IMR-90 (cell line): Measurements from ENCODE around the gene ZBTB9.

Source experiments
- BHLHE40 ChIP-seq: fragments of 150-350 bp; IDR thresholded peaks from 2 replicates; pipeline ENCODE4 v1.6.1; 2016; ENCODE audit warnings: mild to moderate bottlenecking, low read depth, low read length
- CEBPB ChIP-seq: IDR thresholded peaks from 2 replicates; pipeline ENCODE4 v1.6.1; 2012; ENCODE audit warnings: low read depth, low read length, improper control_type of control experiment
- CHD1 ChIP-seq: IDR thresholded peaks from 2 replicates; pipeline ENCODE4 v1.6.1; 2012; ENCODE audit warnings: low read depth, low read length, improper control_type of control experiment
- FOS ChIP-seq: fragments of 150-350 bp; IDR thresholded peaks from 2 replicates; pipeline ENCODE4 v1.6.1; 2016; ENCODE audit warnings: low read depth, low read length
- MAZ ChIP-seq: IDR thresholded peaks from 2 replicates; pipeline ENCODE4 v1.6.1; 2012; ENCODE audit warnings: low read depth, mild to moderate bottlenecking, low read length, improper control_type of control experiment, moderate library complexity, borderline replicate concordance
- NFE2L2 ChIP-seq: fragments of 150-350 bp; IDR thresholded peaks from 2 replicates; pipeline ENCODE4 v1.6.1; 2016; ENCODE audit warnings: low read depth, mild to moderate bottlenecking, low read length
- POLR2A ChIP-seq: IDR thresholded peaks from 2 replicates; pipeline ENCODE4 v1.6.1; 2012; ENCODE audit warnings: mild to moderate bottlenecking, low read depth, low read length
- RAD21 ChIP-seq: IDR thresholded peaks from 2 replicates; pipeline ENCODE4 v1.6.1; 2012; ENCODE audit warnings: low read length, improper control_type of control experiment
- RCOR1 ChIP-seq: IDR thresholded peaks from 2 replicates; pipeline ENCODE4 v1.6.1; 2012; ENCODE audit warnings: mild to moderate bottlenecking, low read length, improper control_type of control experiment; ENCODE audit not compliant: insufficient replicate concordance
- RFX5 ChIP-seq: IDR thresholded peaks from 2 replicates; pipeline ENCODE4 v1.8.0; 2012; ENCODE audit warnings: low read depth, mild to moderate bottlenecking, low read length, moderate library complexity
- SMC3 ChIP-seq: fragments of 150-350 bp; IDR thresholded peaks from 2 replicates; pipeline ENCODE4 v1.6.1; 2016; ENCODE audit warnings: low read depth, mild to moderate bottlenecking, antibody characterized with exemption, low read length, moderate library complexity
- TF ChIP-seq, protein P1 (sequence below): conservative IDR thresholded peaks from 2 replicates; pipeline ENCODE4 v1.5.1; 2012; ENCODE audit warnings: mild to moderate bottlenecking, low read depth, low read length, improper control_type of control experiment
- TF ChIP-seq, protein P2 (sequence below): fragments of 150-350 bp; IDR thresholded peaks from 2 replicates; pipeline ENCODE4 v1.6.1; 2017; ENCODE audit warnings: mild to moderate bottlenecking, antibody characterized with exemption, low read length, low read depth
- TF ChIP-seq, protein P3 (sequence below): fragments of 150-350 bp; IDR thresholded peaks from 2 replicates; pipeline ENCODE4 v1.6.1; 2016; ENCODE audit warnings: low read depth, mild to moderate bottlenecking, low read length, moderate library complexity, borderline replicate concordance

DNA sequence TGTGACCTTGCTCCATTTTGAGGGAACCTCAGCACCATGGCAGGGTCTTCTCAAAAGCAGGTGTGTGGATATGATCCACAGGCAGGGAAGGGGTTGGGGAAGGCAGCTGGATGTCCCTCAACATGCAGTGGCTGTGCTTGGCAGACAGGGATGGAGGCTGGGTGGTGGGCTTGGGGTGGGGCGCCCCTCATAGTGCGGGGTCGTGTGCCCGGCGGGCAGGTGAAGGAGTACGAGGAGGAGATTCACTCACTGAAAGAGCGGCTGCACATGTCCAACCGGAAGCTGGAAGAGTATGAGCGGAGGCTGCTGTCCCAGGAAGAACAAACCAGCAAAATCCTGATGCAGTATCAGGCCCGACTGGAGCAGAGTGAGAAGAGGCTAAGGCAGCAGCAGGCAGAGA is 8.0 kb upstream of the ZBTB9 start:
- TF ChIP-seq, protein P1, sequence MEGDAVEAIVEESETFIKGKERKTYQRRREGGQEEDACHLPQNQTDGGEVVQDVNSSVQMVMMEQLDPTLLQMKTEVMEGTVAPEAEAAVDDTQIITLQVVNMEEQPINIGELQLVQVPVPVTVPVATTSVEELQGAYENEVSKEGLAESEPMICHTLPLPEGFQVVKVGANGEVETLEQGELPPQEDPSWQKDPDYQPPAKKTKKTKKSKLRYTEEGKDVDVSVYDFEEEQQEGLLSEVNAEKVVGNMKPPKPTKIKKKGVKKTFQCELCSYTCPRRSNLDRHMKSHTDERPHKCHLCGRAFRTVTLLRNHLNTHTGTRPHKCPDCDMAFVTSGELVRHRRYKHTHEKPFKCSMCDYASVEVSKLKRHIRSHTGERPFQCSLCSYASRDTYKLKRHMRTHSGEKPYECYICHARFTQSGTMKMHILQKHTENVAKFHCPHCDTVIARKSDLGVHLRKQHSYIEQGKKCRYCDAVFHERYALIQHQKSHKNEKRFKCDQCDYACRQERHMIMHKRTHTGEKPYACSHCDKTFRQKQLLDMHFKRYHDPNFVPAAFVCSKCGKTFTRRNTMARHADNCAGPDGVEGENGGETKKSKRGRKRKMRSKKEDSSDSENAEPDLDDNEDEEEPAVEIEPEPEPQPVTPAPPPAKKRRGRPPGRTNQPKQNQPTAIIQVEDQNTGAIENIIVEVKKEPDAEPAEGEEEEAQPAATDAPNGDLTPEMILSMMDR, result no peak
- TF ChIP-seq POLR2A (no peak), MAZ (no peak), BHLHE40 (no peak), NFE2L2 (no peak), RCOR1 (no peak), CHD1 (no peak), RFX5 (no peak), RAD21 (no peak), FOS (no peak), CEBPB (no peak), SMC3 (no peak)
- TF ChIP-seq, protein P2, sequence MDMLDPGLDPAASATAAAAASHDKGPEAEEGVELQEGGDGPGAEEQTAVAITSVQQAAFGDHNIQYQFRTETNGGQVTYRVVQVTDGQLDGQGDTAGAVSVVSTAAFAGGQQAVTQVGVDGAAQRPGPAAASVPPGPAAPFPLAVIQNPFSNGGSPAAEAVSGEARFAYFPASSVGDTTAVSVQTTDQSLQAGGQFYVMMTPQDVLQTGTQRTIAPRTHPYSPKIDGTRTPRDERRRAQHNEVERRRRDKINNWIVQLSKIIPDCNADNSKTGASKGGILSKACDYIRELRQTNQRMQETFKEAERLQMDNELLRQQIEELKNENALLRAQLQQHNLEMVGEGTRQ, result no peak
- TF ChIP-seq, protein P3, sequence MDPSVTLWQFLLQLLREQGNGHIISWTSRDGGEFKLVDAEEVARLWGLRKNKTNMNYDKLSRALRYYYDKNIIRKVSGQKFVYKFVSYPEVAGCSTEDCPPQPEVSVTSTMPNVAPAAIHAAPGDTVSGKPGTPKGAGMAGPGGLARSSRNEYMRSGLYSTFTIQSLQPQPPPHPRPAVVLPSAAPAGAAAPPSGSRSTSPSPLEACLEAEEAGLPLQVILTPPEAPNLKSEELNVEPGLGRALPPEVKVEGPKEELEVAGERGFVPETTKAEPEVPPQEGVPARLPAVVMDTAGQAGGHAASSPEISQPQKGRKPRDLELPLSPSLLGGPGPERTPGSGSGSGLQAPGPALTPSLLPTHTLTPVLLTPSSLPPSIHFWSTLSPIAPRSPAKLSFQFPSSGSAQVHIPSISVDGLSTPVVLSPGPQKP, result no peak
